ENCODE measurements around the gene PPP1R9A. TPM values are rescaled to one million over a fixed set of nuclear protein-coding genes. Genes with fewer than 3 reads are reported as not detected.

The PPP1R9A gene
- 30.5 TPM for total RNA-seq

DNA sequence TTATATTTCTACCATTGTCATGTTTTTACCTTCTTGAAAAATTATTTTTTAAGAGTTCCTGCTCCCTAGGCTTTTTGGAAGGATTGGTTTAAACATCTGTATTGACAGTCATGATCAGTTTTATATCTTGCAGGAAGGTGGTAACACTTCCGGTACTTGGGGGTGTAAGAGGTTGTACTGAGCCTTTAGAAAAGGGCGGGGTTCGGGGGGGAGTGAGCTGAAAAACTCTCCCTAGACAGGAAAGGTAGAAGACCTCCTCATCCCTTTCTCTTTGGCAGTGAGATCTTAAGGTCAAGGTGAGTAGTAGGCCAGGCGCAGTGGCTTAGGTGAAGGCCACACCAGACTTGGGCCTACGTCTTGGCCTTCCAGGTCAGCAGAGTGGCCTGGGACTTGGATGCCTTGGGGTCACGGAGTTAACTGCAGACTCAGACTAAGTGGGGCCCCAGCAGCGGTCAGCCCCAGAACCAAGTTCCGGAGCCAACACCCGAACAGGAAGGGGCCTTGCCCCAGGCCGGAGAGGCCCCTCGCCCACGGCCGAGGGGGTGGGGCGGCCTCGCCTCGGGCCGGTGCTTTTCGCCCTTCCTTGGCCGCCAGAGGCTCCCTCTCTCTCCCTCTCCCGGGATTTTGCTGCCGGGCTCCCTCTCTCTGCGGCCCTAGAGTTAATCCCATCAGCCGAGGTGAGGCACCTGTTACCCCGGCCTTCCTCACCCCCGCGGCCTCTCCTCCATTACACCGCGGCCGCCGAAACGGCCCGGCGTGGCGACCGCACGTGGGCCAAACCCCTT, at the start of gene PPP1R9A:
TSS of gene PPP1R9A (plus strand) at position 569 of the 785 bp plus-strand sequence. CDS start 2,520 bp downstream, outside the sequence.
- DNase-seq (ENCODE audit: low spot score): peak; percentile 48

DNA sequence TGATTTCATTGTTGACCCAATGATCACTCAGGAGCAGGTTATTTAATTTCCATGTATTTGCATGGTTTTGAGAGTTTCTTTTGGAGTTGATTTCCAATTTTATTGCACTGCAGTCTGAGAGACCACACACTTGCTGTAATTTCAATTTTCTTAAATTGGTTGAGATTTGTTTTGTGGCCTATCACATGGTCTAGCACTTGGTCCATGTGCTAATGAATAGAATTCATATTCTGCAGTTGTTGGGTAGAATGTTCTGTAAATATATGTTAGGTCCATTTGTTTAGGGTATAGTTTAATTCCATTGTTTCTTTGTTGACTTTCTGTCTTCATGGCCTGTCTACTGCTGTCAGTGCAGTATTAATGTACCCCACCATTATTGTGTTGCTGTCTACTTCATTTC, 36.3 kb upstream of the PPP1R9A start:
- no peak for DNase-seq (ENCODE audit: low spot score)

DNA sequence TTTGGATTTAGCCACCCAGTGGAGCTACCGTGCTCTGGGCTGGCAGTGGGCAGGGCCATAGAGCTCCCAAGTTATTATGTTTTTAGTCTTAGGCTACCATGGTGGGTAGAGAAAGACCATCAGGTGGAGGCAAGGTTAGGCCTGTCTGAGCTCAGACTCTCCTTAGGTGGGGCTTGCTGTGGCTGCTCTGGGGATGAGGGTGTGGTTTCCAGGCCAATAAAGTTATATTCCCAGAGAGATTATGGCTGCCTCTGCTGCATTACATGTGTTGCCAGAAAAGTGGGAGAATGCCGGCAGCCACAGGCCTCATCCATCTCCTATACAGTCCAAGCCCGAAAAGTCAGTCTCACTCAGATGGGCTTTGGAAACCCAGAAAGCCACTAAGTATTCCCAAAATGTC, 34.2 kb upstream of the PPP1R9A start:
- DNase-seq (ENCODE audit: low spot score): no peak

DNA sequence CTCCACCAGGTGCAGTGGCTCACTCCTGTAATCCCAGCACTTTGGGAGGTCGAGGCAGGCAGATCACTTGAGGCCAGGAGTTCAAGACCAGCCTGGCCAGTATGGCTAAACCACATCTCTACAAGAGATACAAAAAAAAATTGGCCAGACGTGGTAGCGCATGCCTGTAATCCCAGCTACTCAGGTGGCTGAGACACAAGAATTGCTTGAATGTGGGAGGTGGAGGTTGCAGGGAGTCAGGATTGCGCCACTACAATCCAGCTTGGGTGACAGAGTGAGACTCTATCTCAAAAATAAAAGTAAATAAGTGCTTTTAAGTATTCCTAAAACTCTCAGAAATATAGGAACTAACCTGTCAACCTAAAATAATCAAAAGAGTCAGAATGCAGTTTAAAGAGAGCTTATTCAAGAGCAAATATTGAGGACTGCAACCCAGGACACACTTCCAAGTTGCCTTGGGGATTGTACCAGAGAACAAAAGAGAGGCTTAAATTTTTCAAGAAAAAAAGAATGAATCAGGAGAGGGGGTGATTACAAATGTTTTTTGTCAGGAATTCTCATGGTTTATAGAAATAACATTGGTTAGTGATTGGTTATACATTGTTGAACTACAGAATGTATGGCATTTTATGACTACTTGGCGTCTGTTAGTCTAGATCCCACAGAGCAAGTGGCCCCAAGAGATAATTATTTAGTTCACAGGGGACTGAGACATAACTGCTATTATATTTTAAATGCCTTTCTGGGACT, 33.2 kb upstream of the PPP1R9A start:
- DNase-seq (ENCODE audit: low spot score): no peak

DNA sequence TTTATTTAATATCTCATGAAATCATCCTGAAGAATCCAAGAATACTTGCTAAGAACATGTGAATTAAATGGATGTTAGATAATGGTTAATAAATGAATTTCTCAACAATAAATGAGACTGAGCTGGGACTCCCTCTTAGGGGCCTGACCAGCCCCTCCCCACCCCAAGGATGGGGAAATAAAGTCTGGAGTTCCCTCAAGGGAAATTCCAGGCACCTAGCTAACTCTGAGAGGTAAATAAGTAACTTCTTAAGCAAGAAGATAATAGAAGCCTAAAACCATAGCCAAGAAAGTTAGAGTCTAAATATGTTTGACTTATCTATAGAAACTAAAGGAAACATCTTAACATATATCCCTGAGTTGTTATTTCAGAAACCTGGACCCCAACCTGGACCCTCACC, 32.2 kb upstream of the PPP1R9A start:
- no peak for DNase-seq (ENCODE audit: low spot score)

DNA sequence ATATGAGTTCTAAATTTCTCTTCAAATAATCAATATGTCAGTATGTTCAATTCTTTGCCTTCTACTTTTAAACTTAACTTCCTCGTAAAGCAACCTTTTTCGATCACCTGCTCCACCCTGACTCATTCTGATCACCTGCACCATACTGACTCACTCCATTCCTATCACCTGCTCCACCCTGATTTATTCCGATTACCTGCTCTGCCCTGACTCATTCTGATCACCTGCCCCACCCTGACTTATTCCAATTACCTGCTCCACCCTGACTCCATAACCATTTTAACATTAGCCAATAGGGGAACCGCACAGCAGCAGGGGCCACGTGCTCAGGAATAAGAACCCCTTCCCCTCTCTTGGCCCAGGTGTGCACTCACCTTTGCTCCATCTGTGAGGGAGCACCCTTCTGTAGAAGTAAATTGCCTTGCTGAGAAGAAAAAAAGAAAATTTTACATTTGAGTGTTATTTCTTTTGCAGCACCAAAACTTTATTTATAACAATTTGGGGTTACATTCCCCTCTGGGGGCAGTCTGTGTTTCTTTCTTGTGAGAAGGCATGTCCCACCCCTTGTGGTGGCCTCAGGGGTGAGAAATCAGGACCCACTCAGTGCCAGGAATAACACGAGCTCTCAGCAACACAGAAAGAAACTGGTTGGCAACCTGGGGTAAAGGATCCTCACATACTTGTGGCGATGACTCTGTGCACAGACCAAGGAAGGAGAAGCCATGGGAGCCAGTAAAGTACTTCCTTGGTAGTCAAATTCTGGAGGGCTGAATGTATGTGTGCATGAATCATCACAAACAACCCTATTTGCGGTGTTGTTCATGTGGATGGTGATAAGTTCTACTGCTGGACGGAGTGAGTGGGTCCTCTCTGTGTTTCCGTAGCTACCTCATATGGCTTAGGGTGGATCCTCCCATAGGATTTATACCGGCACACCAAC, 29.4 kb upstream of the PPP1R9A start:
- DNase-seq (ENCODE audit: low spot score): no peak

DNA sequence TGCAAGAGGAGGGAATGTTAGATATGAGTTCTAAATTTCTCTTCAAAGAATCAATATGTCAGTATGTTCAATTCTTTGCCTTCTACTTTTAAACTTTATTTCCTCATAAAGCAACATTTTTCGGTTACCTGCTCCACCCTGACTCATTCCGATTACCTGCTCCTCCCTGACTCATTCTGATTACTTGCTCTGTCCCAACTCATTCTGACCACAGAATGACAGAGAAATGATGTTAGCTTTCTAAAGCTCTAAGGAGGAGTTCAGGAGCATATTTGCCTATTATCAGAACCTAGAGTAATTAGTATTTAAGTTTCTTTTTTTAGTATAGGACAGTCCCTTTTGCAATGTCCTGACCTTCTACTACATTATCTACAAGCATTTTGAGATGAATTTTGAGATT, 24.5 kb upstream of the PPP1R9A start:
- DNase-seq (ENCODE audit: low spot score): no peak

DNA sequence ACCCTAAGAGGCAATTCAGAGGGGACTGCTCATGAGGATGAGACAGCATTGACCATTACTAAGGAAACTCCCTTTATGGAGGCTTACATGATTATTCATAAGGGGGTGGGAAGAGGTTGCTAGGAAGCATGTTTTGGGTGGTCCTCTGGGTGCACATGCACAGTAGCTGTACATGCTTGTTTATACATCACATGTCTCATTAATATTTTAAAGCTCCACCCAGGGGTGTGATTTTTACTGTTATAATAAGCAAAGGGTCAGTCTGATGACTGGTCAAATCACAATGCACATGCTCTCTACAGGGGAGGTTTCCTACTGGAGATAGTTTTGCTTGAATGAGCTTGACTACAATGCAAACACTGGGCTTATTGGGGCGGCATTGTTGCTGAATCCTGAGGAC, 23.8 kb upstream of the PPP1R9A start:
- DNase-seq (ENCODE audit: low spot score): no peak

DNA sequence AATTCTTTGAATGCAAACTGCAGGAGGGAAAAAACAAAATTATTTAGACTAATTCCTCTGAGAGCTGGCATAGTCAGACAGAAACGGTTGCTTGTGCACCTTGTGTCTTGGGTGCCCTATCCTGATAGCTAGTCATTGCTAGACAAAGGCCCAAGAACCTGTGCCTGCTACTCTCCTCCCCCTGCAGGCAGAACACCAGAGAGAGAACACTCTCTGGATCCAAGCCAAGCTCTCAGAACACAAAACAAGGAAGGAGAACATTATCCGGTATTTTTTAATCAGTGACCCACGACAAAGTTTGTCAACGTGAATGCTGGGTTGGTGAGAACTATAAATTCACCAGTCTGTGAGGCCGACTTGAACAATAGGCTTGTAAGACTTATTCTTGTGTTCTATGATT, 18.8 kb upstream of the PPP1R9A start:
- peak; percentile 66 for DNase-seq (ENCODE audit: low spot score)

DNA sequence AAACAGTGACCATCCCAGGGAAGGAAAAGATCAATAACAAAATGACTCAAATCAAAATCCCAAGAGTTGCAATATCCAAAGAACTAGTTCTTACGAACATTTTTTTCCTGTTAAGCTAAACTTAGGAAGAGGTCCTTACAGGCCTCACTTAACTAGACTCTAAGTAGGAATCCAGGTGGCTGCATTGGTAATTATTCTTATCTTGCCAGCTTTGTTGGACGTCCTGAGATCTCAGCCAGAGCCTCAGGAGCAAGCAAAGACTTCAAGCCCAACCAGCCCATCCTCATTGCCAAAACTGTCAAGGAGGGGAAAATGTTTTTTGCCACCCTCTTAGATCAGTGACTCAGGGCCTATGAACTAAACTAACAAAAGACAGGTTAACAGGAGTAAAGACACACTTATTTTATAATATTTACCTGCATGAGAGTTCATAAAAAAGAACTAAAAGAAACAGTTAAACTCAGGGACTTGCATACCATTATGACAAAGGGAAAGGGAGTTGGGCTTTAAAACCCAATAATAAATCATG, 18.3 kb upstream of the PPP1R9A start:
- no peak for DNase-seq (ENCODE audit: low spot score)

DNA sequence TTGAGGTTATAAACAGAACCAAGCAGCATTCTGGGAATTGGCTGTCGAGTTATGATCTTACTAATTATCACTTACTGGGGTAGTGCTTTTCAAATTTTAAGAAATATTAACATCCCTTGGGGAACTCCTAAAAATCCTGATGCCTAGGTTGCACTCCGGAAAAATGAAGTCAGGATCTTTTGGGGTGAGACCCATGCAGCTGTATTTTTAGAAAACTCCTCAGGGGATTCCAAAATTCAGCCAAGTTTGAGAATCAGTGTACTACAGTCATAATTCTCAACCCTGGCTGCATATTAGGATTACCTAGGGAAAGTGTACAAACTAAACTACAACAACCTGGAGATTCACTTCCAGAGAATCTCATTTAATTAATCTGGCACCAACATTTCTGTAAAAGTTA, 17.2 kb upstream of the PPP1R9A start:
- no peak for DNase-seq (ENCODE audit: low spot score)

DNA sequence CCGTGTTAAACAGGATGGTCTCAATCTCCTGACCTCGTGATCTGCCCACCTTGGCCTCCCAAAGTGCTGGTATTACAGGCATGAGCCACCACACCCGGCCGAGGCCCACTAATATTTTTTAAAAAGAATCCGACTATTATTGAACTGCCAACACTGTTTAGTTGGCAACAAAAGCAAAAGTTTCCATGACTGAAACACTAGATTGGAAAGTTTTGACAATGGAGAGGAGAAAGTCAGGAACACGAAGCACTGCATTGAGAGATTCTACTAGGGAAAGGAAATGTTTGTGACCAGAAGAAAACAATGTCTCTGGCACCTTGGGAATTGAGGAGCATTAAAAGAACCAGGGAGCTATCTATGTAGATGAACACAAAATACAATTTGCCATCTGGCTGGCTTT, 13.7 kb upstream of the PPP1R9A start:
- no peak for DNase-seq (ENCODE audit: low spot score)

DNA sequence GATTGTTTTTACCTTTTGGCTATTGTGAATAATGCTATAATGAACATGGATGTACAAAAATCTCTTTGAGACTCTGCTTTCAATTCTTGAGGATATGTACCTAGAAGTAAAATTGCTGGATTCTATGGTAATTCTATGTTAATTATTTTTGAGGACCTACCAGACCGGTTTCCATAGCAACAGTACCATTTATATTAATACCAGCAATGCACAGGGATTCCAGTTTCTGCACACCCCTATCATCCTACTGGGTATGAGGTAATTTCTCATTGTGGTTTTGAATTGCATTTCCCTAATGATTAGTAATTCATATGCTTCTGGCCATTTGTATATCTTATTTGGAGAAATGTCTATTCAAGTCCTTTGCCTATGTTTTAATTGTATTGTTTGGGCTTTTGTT, 9.9 kb upstream of the PPP1R9A start:
- DNase-seq (ENCODE audit: low spot score): no peak

DNA sequence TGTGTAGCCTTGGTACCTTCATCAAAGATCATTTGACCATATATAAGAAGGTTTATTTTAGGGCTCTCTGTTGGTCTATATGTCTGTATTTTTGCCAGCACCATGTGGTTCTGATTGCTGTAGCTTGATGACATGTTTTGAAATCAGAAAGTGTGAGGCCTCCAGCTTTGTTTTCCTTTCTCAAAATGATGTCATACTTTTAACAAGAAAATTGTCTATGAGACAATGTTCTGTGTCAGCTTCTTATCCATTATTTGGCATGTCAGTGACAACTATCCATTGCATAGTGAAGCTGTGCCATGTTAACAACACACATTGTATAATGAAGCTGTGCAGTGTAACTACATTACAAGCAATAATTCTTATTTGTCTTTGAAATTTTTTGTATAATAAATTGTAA, 9.1 kb upstream of the PPP1R9A start:
- DNase-seq (ENCODE audit: low spot score): no peak

DNA sequence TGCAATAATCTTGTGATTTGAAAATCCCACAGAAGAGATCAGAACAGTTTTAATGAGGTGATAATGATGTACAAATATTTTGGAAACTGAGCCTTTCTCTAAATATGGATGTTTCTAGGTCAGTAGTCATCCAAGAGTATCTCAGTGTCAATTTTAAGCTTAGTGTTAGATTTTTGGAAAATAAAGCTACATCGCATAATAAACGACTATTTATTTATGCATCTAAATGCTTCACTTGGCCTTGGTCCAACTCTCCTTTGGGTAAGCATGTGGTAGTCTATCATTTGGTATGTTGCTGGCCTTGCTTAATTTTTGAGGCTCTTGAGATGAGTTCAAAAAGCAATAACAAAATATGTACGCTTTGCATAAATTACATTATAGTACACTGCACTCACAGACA, 5.4 kb upstream of the PPP1R9A start:
- no peak for DNase-seq (ENCODE audit: low spot score)

DNA sequence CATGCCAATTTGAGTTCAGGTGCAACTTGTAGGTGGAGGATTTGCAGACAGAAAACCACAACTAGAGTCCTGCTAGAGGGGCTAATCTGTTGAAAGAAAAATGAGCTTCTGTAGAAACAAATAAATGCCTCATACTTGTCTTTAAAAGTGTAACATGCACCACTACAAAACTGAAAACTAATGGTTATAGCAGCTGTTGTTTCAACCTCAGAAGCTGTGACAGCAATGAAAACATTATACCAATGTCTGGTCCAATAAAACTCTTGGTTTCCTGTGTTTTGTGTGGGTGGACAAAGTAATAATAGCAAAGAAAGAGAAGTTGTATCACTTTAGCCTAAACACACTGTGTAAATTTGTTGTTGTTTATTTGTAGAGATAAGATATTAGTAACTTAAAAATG, 3.4 kb upstream of the PPP1R9A start:
- DNase-seq (ENCODE audit: low spot score): no peak

DNA sequence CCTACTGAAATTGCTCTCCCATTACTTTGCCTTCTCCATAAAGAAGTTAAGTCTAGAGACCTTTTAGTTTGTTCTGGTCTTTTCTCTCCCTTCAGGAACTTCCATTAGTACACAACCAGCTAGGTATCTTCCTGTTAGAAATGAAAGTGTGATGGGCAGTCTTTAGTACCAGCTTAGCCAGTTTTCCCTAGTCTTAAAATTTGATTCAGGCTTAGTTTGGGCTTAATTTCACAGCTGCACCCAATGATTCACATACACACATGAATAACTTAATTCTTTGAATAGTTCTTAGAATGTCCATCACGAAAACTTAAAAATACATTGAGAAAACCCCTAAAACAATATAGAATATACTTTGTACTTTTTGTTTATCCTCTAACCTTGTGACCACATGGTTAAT, 2.4 kb upstream of the PPP1R9A start:
- DNase-seq (ENCODE audit: low spot score): no peak

DNA sequence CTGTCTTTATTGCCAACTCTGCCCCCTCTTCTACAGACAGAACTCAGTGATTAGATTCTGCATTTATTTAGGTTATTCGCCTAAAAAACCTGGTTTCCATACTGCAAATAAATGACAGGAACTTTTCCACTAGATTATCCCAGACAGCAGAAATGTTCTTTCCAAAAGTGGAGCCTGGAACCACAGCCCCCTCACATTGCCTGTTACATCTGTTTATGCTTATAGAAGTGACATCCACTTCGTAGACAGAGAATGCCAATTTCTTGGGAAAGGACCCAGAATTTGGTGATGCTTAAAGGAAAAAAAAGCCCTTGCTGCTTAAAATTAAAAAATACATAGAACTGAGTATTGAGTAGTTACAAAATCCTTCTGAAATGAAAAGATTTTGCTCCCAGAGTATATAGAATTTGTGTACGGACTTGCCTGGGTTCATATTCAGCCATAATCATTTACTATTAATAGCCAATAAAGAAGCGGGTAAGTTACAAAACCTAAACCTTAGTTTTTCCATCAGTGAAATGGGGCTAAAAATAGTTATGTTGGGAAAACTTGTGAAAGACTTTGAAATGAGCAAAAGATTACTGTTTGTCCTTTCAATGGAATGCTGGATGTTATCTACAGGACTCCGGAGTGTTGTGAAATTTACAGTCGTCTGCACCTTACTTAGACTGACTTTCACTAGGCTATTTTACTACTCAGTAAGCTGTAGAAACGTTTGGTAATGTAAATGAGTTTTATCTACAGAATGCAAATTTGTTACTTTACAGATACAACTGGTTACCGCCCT, 1.1 kb upstream of the PPP1R9A start:
- no peak for DNase-seq (ENCODE audit: low spot score)

DNA sequence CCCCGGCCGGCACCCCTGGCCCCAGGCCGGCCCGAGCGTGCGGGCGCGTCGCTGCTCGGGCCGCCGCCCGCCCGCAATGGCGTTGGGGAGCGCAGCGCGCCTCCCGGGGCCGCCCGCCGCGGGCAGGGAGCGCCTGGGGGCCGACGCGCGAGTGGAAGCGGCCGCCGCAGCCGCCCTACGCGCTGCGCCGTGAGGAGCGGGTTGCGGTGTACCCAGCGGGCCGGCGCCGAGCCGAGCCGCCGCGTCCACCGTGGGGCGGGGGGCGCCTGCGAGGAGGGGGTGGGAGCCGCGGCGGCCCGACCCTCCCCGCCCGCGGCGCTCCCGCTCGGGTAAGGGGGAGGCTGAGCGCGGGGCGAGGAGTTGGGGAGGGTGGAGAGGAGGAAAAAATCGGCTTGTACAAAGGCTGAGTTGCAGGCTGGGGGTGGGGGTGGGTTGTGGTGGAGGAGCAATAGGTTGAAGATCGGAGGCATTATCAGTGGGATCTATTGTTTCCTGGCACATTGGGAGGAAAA, 473 bp downstream of the PPP1R9A start:
- DNase-seq (ENCODE audit: low spot score): no peak

DNA sequence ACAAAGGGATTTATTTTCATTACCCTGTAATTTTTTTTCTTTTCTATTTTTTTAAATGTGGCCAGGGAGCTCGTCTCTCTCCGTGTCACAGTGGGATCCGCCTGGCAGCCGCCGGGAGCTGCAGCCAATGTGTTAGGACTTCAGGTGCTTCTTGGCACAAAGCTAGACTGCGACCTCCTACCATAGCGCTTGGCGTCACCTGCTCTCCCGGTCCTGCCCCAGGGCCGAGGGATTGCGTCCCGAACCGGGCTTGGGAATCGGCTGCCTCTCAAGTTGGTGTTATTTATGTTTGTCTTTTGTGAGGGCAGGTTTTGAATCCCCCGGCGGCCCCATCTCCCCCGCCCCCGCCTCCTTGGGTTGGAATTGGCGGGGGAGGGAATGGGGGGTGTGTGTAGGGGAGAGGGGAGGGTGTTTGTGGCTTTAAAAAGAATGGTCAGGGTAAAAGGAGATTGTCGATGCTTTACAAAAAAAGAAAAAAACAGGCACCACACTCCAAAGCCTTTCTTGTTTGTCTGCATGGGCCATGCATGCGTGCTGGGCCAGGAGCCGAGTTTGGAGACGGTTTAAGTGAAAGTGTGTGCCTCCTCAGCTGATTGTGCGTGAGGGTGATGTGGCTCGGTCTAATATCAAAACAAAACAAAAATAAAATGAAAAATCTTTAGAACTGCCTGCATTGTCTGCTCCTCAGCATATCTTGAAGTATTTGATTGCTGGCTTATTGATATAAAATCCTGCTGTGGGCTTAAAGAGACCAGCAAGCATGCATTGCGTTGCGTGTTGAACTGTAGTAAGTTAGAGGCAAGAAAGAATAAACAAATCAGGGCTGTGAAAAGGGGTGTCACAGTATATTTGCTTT, 1.2 kb downstream of the PPP1R9A start:
- DNase-seq (ENCODE audit: low spot score): peak; percentile 37

Data from mucosa of gallbladder (tissue), 1 donor.